ENCODE measurements around the gene NELL1. TPM values are rescaled to one million over a fixed set of nuclear protein-coding genes. Genes with fewer than 3 reads are reported as not detected.

Gene NELL1
- total and polyA plus RNA-seq, 8 donors, result 0.24 to 1.8 (median 0.71) TPM; not detected in 2

DNA sequence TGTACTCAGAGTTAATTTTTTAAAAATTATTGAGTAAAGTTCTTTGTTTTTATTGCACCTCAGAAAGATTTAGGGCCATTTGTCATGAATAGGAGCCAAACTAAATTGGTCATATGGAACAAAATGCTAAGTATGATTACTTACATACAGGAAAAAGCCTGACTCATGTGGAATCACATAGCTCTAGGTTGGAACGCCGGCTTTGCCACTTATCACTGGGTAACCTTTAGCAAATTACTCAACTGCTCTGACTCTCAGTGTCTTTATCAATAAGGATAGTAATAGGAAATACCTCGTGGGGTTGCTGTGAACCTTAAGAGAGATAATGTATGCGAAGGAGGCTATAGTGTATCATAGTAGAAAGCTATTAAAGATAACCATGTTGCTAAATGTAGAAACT, 638.5 kb downstream of the NELL1 start:
- Histone ChIP-seq H3K9me3 (peaks cover 0 to 2% of the 10 kb centered on the region in 2 donors), H3K27me3 (no peaks in the 10 kb centered on the region), H3K27ac (no peak overlapping the region), H3K4me1 (no peaks in the 10 kb centered on the region), H3K36me3 (no peaks in the 10 kb centered on the region), H3K4me3 (no peak overlapping the region)
- ATAC-seq, result no peak
- intact Hi-C loops (cut with DNase I), result no loop called here
- TF ChIP-seq, protein P1, sequence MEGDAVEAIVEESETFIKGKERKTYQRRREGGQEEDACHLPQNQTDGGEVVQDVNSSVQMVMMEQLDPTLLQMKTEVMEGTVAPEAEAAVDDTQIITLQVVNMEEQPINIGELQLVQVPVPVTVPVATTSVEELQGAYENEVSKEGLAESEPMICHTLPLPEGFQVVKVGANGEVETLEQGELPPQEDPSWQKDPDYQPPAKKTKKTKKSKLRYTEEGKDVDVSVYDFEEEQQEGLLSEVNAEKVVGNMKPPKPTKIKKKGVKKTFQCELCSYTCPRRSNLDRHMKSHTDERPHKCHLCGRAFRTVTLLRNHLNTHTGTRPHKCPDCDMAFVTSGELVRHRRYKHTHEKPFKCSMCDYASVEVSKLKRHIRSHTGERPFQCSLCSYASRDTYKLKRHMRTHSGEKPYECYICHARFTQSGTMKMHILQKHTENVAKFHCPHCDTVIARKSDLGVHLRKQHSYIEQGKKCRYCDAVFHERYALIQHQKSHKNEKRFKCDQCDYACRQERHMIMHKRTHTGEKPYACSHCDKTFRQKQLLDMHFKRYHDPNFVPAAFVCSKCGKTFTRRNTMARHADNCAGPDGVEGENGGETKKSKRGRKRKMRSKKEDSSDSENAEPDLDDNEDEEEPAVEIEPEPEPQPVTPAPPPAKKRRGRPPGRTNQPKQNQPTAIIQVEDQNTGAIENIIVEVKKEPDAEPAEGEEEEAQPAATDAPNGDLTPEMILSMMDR (IDR thresholded peaks at IDR 0.05), result no peak
- no peak for DNase-seq

DNA sequence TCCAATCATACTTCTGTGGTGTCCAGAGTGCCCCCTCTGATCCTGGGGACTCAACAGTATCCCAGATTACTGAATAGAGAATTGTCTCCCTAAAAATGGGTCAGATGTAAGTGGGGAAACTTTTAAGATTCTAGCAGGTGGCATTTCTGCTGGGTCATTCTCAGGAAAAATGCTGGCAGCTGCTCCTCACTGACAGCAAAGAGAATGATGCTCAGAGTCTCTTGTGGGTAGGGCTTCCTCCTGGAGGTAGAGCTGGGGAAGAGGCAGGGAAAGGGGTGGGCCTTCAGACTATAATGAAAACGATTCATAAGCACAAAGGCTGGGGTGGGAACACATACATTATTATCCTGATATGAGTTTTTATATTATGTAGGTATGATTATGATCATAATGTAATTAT, 647.2 kb downstream of the NELL1 start:
- H3K27me3 ChIP-seq, result no peaks in the 10 kb centered on the region
- intact Hi-C loops (cut with DNase I), result no loop called here
- H3K27ac ChIP-seq, result no peak overlapping the region
- no peaks in the 10 kb centered on the region for H3K36me3 ChIP-seq
- H3K4me3 ChIP-seq, result no peak overlapping the region
- TF ChIP-seq, protein P1 (IDR thresholded peaks at IDR 0.05), result no peak
- ATAC-seq (no peak), DNase-seq (no peak)
- no peaks in the 10 kb centered on the region for H3K4me1 ChIP-seq
- H3K9me3 ChIP-seq, result no peaks in the 10 kb centered on the region

DNA sequence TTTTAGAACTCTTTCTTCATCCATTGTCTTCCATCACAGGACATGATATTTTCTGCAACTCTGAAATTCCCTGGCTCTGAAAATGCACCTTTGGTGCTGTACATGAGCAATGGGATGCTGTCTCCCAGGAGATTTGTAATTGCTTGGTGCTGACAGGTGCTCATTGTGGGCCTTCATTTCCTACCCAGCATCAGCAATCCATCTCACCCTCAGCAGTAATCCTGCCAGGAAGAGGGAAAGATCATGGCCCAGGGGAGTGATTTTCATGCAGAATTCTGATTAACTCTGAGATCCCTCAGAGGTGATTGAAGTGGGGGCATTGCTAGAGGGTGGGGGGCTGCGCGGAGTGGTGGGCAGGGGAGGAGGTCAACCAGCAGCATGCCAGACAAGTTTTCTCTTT, 651.7 kb downstream of the NELL1 start:
- H3K4me1 ChIP-seq, result no peaks in the 10 kb centered on the region
- no peaks in the 10 kb centered on the region for H3K36me3 ChIP-seq
- H3K27me3 ChIP-seq, result no peaks in the 10 kb centered on the region
- intact Hi-C loops (cut with DNase I), result no loop called here
- TF ChIP-seq, protein P1 (IDR thresholded peaks at IDR 0.05), result no peak
- no peak overlapping the region for H3K4me3 ChIP-seq
- H3K9me3 ChIP-seq, result no peaks in the 10 kb centered on the region
- DNase-seq (no peak), ATAC-seq (no peak)
- H3K27ac ChIP-seq, result no peak overlapping the region

DNA sequence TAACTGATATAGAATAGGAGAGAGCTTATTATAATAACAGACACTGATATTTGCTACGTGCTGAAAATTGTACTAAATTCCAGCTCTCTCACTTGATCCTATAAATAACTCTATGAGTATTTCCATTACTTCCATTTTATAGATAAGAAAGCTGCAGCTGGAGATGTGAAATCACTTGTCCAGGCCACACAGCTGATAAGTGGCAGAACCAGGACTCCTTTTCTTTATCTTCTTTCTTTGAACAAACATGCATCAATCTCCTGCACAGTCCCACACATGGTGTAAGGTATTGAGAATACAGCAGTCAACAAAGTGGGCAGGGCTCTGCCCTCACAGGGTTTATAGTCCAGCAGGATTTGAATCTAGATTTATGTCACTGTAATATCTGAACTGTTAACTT, 652.1 kb downstream of the NELL1 start:
- TF ChIP-seq, protein P1 (IDR thresholded peaks at IDR 0.05), result no peak
- H3K4me3 ChIP-seq, result no peak overlapping the region
- H3K27me3 ChIP-seq, result no peaks in the 10 kb centered on the region
- H3K27ac ChIP-seq, result no peak overlapping the region
- no peaks in the 10 kb centered on the region for H3K36me3 ChIP-seq
- DNase-seq (no peak), ATAC-seq (no peak)
- H3K9me3 ChIP-seq, result no peaks in the 10 kb centered on the region
- intact Hi-C loops (cut with DNase I), result no loop called here
- H3K4me1 ChIP-seq, result no peaks in the 10 kb centered on the region

DNA sequence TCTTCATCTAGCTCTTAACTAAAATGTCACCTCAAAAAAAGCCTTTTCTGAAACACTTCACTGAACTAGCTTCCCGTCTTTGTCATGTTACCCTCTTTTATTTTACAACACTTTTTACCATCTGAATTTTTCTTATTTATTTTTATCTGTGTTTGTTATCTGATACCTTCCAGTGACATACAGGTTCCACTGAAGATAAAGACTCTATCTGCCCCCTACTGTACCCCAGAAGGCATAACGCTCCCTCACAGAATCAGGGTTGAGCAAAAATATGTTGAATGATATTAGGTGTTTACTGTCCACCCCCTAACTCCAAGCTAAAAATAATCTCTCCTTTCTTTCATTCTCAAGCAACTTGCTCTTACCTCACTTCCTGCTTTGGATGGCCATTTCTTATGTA, 654.2 kb downstream of the NELL1 start:
- TF ChIP-seq, protein P1 (IDR thresholded peaks at IDR 0.05), result no peak
- H3K36me3 ChIP-seq, result no peaks in the 10 kb centered on the region
- peaks cover 0 to 3% of the 10 kb centered on the region in 2 donors for H3K9me3 ChIP-seq
- H3K27me3 ChIP-seq, result no peaks in the 10 kb centered on the region
- H3K4me1 ChIP-seq, result no peaks in the 10 kb centered on the region
- no peak overlapping the region for H3K27ac ChIP-seq
- DNase-seq (no peak), ATAC-seq (no peak)
- intact Hi-C loops (cut with DNase I), result no loop called here
- H3K4me3 ChIP-seq, result no peak overlapping the region
